Neural crest cell (in vitro differentiated cells): ENCODE results near the gene CLSTN1. TPM values are rescaled to one million over a fixed set of nuclear protein-coding genes. Genes with fewer than 3 reads are reported as not detected.

Source experiments
- DNase-seq: peaks from one replicate; pipeline ENCODE4 v3.0.0; 2021; ENCODE audit warnings: low read depth, mixed read lengths, low spot score
- H3K27ac Mint-ChIP-seq: one replicate; pipeline ENCODE4 v1.8.0; 2021; ENCODE audit warnings: mild to moderate bottlenecking, mixed read lengths; ENCODE audit not compliant: unreplicated experiment
- H3K27me3 Mint-ChIP-seq: 2 replicates; pipeline ENCODE4 v1.8.0; 2021; ENCODE audit warnings: low read depth, mild to moderate bottlenecking, mixed read lengths
- H3K36me3 Mint-ChIP-seq: 2 replicates; pipeline ENCODE4 v1.8.0; 2021; ENCODE audit warnings: low read depth, mild to moderate bottlenecking, mixed read lengths
- H3K4me1 Mint-ChIP-seq: 2 replicates; pipeline ENCODE4 v1.8.0; 2021; ENCODE audit warnings: mixed read lengths
- H3K4me3 Mint-ChIP-seq: one replicate; pipeline ENCODE4 v1.8.0; 2021; ENCODE audit warnings: mild to moderate bottlenecking, mixed read lengths
- H3K9me3 Mint-ChIP-seq: 2 replicates; pipeline ENCODE4 v1.8.0; 2021; ENCODE audit warnings: mixed read lengths
- CTCF ChIP-seq: fragments of 200-600 bp; sonication (generic); conservative IDR thresholded peaks from 2 replicates; pipeline ENCODE4 v1.5.0; 2021; ENCODE audit warnings: antibody characterized with exemption, mild to moderate bottlenecking
- total RNA-seq: library from RNA; stranded (reverse); gene quantifications from 2 replicates; pipeline ENCODE4 v1.2.1, GENCODE V29; 2021

The CLSTN1 gene
- total RNA-seq, 1 donor from 2014 or later, result 136 TPM

- H3K4me3 Mint-ChIP-seq, result no peak overlapping the region
- peaks cover 16% of the 10 kb centered on the region for H3K4me1 Mint-ChIP-seq
- H3K36me3 Mint-ChIP-seq, result no peaks in the 10 kb centered on the region
- H3K9me3 Mint-ChIP-seq, result no peaks in the 10 kb centered on the region
- no peak for DNase-seq
- TF ChIP-seq CTCF, result no peak
- H3K27ac Mint-ChIP-seq, result no peak overlapping the region
- H3K27me3 Mint-ChIP-seq, result no peaks in the 10 kb centered on the region
Observed at GRCh38 chr1:9842073-9842711, 18.4 kb upstream of the CLSTN1 start.

GRCh38 chr1:9841460-9841859, 17.7 kb upstream of the CLSTN1 start:
- Mint-ChIP-seq H3K9me3 (no peaks in the 10 kb centered on the region), H3K27ac (no peak overlapping the region), H3K27me3 (no peaks in the 10 kb centered on the region), H3K36me3 (no peaks in the 10 kb centered on the region), H3K4me1 (peaks cover 23% of the 10 kb centered on the region), H3K4me3 (no peak overlapping the region)
- no peak for TF ChIP-seq CTCF
- DNase-seq, result no peak

- H3K9me3 Mint-ChIP-seq, result no peaks in the 10 kb centered on the region
- no peak overlapping the region for H3K4me3 Mint-ChIP-seq
- no peaks in the 10 kb centered on the region for H3K27me3 Mint-ChIP-seq
- no peaks in the 10 kb centered on the region for H3K36me3 Mint-ChIP-seq
- H3K4me1 Mint-ChIP-seq, result peaks cover 31% of the 10 kb centered on the region
- TF ChIP-seq CTCF, result no peak
- no peak overlapping the region for H3K27ac Mint-ChIP-seq
- no peak for DNase-seq
Observed at GRCh38 chr1:9840176-9840575, 16.4 kb upstream of the CLSTN1 start.

- H3K4me1 Mint-ChIP-seq, result peaks cover 32% of the 10 kb centered on the region
- no peak for DNase-seq
- H3K27me3 Mint-ChIP-seq, result no peaks in the 10 kb centered on the region
- no peaks in the 10 kb centered on the region for H3K9me3 Mint-ChIP-seq
- no peak overlapping the region for H3K27ac Mint-ChIP-seq
- TF ChIP-seq CTCF, result no peak
- no peak overlapping the region for H3K4me3 Mint-ChIP-seq
- H3K36me3 Mint-ChIP-seq, result no peaks in the 10 kb centered on the region
Observed at GRCh38 chr1:9838946-9839345, 15.2 kb upstream of the CLSTN1 start.

- Mint-ChIP-seq H3K36me3 (no peaks in the 10 kb centered on the region), H3K27me3 (no peaks in the 10 kb centered on the region)
- no peak for DNase-seq
Observed at GRCh38 chr1:9836632-9836960, 12.8 kb upstream of the CLSTN1 start.

More at GRCh38 chr1:9836632-9836960, 12.8 kb upstream of the CLSTN1 start:
- no peak overlapping the region for H3K27ac Mint-ChIP-seq
- H3K9me3 Mint-ChIP-seq, result no peaks in the 10 kb centered on the region
- no peak overlapping the region for H3K4me3 Mint-ChIP-seq
- H3K4me1 Mint-ChIP-seq, result peaks cover 32% of the 10 kb centered on the region
- TF ChIP-seq CTCF, result no peak
